CD1c-positive myeloid dendritic cell (primary cell): ENCODE results near the gene EAF1.
"Not testable (repeated sequence)": the region's sequence is repeated elsewhere in the genome, so short reads cannot be mapped to it uniquely, and the experiment has no call there.

Experiments
- DNase-seq: peaks from one replicate; pipeline ENCODE4 v3.0.0-alpha.2; 2016; ENCODE audit errors: extremely low spot score

EAF1 gene

DNA sequence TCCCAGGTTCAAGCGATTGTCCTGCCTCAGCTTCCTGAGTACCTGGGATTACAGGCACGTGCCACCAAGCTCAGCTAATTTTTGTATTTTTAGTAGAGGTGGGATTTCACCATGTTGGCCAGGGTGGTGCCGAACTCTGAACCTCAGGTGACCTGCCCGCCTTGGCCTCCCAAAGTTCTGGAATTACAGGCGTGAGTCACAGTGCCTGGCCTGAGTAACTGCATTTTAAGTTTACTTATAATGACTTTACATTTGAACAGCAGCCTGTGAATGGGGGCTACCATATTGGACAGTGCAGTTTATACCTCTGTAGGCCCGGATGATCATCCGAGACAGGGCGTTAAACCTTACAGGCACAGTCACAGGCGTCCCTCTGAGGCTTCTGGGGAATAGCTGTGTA lies 24.8 kb downstream of the EAF1 start:
- no peak for DNase-seq

DNA sequence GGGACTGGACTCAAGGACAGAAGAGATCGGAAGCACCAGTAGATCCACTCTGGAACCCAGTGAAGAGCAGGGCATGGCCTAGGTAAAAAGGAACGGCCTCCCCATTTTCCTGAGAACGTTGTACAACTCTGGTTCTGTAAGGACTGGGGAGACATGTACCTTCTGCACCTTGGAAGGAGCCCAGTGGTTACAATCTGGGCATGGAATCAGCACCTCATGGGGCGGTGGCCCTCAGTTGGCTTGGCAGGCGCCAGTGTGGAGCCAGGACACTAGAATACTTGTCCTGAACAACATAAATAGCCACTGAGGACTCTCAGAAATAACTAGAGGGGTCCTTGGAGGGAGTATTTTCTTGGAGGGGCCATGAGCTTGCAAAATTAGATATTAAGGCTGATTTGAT lies 25.6 kb downstream of the EAF1 start:
- no peak for DNase-seq

DNA sequence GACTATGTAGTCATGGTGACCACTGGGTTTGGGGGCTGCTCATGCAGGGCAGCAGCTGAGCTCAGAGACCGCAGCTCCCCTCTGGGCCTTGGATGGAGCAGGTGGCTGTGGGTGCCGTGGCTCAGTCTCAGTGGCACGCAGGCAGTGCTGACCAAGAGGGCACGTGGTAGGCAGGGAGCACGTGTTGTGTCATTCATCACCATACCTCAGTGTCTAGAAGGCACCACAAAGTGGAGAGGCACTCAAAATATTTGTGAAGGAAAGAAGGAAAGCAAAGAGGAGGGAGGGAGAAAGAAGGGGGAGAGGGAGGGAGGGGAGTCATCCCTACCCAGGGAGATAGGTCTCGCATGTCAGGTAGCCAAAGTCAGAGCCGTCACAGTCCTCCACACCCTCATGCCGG lies 26.1 kb downstream of the EAF1 start:
- no peak for DNase-seq

DNA sequence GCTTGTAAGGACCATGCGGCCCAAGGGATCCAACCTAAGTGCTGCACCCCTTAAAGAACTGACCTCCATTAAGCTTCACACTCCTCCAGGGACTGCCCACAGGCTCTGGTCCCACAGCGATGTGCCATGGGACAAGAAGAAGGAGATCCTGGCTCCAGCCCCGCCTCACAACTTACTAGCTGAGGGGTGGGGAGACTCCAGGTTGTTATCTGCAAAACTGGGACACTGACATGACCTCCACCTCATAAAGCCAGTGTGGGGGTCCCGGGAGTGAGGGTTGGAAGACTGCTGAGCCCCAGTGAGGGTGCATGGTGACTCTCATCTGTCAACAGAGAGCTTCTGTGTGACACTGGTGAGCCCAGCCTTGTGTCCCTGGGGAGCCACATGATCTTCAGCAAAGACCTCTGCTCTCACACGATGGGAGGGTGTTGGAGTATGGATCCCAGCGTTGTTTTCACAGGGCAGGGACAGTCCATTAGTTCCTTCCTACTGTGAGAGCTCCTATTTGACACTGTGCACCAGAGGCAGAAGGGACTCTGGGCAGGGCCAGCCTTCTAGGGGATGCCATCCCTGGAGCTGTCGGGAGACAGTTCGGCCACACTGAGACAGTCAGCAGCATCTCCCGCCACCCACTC lies 26.7 kb downstream of the EAF1 start:
- no peak for DNase-seq

DNA sequence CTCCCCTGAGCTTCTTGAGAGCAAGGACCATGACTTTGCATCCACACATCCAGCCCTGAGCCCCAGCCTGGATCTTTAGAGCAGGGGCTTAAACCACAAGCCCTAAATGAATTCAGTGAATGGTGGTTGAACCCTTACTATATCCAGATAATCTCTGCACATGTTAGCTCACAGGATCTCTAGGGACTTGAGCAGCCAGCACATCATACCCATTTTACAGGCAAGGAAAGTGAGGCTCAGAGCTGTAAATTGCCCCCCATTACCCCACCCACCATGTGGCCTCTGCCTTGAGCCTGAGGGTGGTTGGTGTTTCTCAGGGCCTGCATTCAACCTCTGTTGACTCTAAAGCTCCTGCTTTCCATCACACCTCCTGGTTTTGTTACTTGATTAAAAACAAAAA lies 27.6 kb downstream of the EAF1 start:
- no peak for DNase-seq

DNA sequence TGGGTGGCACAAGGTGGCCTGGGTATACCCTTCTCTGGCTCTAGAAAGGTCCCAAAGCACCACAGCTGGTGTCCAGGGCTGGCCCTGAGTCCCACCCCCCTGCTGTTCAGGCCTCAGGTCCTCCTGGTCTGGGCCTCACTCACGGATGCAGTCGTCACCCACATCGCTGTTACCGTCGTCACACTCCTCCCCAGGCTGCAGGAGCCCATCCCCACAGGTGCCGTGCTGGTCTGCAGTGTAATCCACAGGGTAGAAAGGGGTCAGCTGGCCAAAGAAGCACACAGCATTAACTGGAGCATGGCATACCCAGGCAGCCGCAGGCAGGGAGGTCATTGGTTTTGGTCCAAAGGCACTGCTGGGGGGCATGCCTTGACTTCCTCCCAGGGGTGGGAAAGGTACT lies 28.4 kb downstream of the EAF1 start:
- no peak for DNase-seq

DNA sequence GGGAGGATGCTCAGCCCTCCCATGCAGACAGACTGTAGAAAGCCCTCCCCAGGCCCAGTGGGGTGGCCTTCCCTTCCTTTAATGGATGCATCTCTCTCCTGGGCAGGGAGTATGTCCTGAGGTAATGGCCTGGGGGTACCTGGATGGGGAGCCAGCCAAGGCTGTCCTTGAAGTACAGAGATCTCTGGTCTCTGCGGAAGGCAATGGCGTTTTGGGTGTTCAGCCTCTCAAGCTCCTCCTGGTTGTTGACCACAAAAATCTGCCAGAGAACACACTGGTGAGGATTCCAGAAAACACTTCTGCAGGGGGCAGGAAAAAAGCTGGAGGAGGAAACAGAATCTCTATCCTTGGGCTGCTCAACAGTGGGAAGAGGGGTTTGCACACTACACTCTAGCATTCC lies 28.9 kb downstream of the EAF1 start:
- no peak for DNase-seq

DNA sequence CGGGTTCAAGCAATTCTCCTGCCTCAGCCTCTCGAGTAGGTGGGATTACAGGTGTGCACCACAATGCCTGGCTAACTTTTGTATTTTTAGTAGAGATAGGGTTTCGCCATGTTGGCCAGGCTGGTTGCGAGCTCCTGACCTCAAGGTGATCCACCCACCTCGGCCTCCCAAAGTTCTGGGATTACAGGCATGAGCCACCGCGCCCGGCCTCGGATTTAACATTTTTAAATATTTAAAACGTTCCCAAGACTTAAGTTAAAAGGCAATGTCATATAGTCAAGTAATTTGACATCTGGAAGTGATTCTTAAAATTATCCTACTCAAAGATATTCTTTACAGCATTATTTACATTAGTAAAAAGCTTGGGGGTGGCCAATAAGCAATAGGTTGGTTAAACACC lies 29.5 kb downstream of the EAF1 start:
- not testable (repeated sequence) for DNase-seq

DNA sequence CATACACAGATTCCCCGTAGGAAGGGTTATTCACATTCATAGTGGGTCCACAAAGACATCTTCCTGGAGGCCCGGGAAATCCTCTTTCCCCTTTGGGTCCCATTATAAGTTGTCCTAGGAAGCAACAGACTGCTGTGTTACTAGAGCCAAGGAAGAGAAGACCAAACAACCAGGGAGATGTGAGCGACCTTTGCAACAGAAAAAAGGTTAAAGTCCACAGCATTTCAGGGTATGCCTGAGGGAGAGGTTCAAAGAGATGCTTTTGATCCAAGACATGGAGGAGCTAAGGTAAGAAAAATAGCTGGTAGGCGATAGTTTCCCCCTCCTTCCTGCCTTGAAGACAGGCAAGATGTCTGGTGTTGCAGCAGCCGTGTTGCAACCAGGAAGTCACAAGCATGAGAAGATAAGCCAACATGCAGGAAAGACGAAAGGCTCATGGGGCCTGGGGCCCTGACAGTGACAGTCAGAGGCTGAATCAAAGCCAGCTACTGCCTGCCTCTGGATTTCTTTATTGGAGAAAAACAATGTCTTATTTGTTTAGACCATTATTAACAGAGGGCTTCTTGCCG lies 30.9 kb downstream of the EAF1 start:
- peak; percentile 11 for DNase-seq

DNA sequence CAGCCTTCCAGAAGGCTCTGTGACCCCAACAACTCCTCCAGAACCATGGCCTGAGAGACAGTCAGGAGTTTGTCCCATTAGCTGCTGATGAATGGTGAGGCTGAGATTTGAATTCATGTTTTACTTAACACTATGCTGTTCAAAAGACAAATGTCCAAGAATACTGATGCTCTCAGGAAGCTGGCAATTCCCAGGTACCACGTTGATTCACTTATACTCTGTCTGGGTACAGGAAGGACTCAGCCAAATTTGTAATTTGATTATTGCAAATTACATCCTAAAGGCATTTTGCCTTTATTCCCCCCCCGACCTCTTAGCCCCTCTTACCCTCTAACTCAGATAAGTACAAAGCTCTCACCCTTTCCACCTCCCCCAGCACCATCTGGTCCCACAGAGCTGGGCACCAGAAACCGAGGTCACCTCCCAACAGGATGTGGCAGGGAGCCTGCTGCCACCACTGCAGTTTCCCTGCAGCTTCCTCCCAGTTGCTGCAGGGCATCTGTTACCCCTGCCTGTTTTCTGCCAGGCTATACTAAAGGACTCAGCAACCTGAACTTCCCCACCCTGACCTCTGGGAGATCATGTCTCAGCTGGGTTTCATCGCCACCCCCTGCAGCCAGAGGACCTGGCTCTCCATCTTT lies 33.6 kb downstream of the EAF1 start:
- DNase-seq, result no peak

DNA sequence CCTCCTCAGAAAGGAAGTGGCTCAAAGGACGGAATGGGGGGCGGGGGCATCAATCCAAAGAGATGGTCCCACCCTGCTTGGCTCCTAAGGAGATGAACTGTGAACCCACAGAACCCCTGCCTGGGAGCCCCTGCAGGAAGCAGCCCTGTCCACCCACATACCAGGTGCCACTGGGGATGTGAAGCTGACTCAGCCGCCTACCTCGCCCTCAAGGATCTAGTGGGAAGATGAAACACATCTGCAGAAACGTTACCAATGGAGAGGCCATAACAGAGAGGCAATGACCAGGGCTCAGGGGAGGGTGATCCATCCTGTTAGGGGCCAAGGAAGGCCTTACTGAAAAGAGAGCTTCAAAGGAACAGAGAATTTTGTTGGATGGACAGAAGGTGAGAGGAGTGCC lies 35.1 kb downstream of the EAF1 start:
- no peak for DNase-seq

DNA sequence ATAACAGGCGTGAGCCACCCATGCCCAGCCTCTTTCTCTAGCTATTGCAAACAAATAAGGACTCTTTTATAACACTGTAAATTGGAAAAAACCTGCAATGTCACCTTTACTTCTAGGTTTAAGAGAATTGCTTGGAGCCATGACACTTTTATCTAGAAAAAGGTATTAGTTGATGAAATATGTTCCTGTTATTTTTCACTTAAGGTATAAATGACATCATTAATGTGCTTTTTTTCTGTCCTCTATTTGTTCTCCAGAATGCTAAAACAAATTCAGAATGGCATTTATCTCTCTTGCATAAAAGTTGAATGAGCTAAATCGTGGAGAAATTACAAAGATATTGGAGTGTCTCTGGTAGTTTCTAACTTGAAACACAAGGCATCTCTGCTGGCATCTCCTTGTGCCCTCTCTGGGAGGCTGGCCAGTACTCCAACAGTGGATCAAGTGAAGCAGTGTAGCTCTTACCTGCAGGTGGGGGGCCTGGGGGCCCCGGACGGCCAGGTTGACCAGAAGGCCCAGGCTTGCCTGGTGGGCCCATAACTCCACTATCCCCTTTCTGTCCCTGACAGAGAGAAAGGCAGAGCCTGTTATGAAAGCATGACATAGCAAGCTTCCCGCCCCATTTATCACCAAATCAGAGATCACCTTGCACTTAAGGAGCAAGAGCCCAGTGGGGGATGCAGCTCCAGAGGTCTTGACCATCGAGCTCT lies 38.6 kb downstream of the EAF1 start:
- no peak for DNase-seq

DNA sequence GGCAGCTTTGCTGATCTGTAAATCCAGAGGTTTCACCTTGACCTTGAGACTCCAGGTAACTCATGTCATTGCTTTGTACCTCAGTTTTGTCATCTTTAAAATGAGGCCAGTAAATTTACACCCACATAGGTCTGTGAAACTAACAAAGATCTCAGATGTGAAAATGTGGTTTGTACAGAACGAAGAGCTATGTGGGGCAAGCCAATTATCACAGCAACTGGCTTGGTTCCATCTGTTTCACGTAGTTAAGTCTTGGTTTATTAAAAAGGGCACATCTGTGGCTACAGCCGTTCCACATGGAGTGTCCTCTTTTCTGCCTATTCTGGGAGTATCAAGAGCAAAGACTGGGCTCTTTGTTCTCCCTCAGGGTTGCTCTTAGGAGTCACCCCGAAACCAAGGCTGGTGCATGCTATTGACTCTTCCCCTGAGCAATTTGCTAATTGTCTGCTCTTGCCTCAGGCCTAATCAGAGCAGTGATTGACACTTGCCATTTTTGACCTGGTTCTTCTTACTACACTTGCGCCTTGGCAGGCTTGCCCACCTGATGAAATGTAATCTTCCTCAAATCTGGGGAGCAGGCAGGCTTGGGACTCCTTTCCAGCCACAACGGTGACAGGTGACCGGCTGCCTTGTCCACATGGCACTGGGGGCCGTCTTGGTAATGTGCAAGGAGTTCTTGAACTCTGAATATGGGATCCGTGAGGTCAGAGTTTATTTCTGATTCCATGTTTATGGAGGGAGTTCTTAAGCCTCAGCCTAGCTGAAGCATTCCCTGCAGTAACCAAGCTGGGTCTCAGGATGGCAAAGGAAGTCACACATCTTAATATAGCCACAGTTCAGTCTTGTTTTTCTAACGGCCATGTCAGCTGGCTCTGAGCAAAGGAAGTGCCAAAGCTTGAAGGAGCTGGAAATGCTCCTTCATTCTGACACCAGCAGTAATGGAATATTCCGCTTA lies 40.1 kb downstream of the EAF1 start:
- DNase-seq, result no peak

DNA sequence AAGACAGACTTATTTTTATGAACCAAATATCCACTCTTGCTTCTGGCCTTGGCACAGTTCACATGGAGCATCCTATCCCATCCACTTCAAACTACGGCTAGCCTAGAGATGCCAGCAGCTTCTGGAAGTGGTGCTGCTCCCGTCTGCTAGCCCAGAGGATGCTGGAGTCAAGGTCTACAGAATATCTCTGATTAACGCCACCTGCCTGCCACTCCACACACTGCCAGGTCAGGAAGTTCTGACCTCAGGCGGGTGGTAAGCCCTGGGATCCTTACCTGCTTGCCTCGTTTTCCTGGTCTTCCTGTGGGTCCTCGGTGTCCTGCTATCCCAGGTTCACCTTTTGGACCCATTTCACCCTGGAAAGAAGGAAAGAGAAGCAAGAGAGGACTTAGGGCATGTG lies 42.9 kb downstream of the EAF1 start:
- no peak for DNase-seq

DNA sequence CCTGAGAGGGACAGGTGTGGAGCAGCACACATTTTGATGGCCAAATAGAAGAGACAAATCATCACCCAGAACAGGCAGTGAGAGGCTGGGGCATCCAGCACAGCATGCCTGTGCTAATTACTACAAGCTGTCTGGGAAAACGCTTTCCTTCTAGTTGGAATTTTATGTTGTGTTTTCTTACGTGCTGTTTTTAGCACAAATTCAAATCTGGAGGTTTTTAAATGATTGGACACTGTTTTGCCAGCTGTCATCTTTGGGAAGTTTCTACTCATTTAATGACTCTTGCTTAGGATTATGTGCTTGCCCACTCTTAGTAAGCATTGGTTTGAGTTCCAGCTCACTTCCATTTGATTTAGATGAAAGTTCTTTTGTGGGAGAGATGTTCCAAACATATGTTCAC lies 43.5 kb downstream of the EAF1 start:
- no peak for DNase-seq

DNA sequence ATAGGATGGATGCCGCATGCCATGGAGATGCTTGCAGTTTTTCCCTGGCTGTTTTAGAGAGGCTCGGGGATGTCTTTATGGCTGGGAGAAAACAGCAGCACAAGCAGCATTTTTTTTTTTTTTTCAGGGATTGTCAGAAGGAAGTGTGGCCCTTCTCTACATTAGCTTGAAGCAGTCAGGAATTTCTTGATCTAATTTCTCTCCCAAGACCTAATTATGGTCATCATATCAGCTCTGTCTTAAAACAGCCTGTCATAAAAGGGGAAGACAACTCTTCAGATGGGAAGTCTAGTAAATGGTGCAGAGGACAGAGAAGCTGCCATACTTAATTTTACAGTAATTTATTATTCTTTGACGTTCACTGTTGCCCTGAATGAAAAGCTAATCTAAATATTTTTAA lies 44.5 kb downstream of the EAF1 start:
- DNase-seq, result no peak

DNA sequence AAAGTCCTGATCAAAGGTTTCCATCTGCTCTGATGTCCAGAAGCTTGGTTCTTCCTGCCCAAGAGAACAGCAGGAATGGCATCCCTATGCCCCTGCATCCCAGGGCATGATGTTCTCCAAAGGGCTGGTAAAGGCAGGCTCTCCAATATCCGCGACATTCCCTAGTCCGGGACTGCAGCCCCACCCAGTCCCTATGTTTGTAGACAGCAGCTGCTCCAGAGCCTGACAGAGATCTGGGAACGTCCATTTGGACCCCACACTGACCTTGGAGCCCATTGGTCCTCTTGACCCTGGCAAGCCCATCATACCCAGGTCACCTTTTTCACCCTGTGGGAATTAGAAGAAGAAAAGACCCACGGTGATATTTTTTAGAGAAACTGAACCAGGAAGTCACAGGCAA lies 47.8 kb downstream of the EAF1 start:
- no peak for DNase-seq

DNA sequence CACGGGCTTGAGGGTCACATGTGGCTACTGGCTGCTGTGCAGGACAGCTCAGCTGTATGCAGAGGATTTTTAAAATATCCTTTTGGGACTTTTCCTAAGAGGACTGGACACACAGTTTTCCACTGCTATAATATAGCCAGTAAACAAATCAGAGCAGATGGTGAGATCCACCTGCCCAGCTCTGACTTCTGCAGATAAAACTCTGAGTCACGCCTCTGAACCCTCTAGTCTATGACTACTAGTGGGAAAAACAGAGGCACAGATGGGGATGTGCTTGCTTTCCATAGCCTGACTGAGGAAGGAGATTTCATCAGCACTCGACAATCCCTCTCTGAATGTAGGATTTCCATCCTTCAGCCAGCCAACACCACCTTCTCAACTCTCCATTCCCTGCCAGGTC lies 49.0 kb downstream of the EAF1 start:
- DNase-seq, result no peak

DNA sequence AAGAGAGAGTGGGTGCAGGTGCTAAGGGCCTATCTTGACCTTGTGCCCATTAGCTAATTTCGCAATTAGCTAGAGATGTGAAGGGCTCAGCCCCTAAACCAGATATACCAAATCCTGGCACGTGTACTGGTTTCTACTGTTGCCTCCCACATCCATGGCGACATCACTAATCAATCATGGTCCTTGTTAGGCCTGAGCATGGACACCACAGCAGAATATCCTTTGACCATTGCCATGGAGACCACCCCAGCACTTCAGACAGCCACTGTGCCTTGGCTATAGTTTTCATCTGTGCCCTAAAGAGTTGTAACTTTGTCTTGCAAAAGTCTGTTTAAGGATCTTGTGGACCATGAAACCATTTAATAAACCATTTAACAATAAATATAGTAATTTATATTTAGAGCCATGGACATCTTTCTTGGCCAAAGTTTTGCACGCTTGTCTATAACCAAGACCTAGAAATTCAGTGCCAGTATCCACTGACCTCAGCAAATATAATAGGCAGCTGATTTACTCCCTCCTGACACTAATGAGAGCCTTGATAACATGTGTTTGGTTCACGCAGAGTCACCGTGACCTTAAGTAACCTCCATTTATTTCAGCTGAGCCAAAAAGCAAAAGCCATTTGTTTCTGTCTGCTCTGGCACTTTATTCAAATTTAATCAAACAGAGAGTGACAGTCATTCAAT lies 50.7 kb downstream of the EAF1 start:
- no peak for DNase-seq

DNA sequence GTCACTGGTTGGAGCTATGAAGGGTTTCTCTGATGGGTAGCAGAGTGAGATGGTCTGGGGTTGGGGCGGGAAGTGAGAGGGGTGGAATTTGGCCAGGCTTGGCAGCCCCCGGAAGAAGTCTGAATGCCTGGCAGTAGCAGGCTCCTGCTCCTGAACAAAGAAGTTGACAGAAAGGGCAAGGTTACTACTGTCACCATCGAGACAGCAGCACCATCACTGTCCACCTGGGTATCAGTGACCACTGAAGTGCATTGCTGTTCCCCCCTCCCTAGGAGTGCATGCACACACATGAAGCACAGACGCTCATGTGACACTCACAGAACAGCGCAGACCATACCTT lies 51.2 kb downstream of the EAF1 start:
- no peak for DNase-seq

DNA sequence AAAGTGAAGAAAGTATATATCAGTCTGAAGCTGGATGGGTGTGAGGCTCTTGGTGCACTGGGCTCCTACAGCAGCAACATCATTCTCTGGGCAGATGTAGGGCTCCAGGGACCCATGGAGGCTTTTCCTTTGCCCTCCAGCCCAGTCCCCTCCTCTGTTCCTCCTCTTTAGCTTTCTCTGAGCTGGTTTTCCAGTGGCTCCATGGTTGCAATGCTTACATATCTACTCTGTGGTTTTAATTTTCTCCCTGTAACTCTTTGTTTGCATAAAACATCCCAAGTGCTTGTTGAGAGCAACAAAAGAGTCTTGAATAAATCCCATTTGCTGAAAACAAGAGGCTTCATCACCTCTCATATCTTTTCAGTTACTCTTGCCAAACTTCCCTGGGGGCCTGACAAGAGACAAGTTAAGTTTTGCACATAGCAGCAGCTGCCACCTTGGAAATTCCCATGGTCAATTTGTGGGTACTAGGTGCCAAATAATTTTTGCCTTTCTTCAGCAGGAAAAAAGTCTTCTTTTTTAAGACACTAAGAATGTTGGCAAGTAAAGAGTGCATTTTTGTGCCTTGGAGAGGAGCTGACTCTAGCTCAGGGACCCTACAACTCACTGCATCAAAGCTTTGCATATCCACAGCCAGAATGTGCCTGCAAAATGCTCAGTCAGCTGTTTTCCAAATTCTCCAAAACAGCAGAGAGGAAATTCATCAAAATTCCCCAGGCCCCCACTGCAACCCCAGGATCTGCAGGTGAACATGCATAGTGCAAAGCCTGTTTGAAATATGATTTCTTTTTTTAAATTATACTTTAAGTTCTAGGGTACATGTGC lies 52.2 kb downstream of the EAF1 start:
- no peak for DNase-seq
